Loucy (cell line): ENCODE measurements around the gene STAT3.

ENCODE experiments used
- EZH2phosphoT487 ChIP-seq: fragments of 200-600 bp; IDR thresholded peaks from 2 replicates; pipeline ENCODE4 v1.6.1; 2018; ENCODE audit warnings: antibody characterized with exemption, mild to moderate bottlenecking, moderate library complexity, borderline replicate concordance
- TF ChIP-seq, protein P1 (sequence below): fragments of 200-600 bp; sonication (generic); conservative IDR thresholded peaks from 2 replicates; pipeline ENCODE4 v1.5.1; 2014; ENCODE audit warnings: mild to moderate bottlenecking, antibody characterized with exemption, low read length

DNA sequence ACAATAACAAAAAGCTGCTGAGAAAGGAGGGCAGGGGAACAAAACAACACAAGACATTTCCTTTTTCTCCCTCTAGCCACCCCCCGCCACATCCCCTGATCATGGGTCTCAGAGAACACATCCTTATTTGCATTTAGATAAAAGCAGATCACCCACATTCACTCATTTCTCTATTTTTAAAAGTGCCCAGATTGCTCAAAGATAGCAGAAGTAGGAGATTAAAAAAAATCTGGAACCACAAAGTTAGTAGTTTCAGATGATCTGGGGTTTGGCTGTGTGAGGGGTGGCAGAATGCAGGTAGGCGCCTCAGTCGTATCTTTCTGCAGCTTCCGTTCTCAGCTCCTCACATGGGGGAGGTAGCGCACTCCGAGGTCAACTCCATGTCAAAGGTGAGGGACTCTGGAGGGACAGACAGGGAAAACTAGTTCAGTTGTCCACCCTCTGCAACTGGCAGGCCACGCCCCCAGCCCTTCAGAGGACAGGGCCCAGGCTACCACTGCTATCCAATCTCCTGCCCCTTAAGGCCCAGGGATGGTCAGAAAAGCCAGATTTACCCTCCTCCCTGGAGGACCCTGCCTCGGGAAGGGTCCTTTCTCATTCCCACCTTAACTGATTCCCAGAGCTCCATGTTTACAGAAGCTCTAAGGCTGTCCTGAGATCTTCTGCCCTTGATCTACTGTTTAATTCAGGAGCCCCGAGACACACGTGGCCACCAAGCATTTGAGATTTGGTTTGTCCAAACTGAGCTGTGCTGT lies 72.7 kb downstream of the STAT3 start:
- TF ChIP-seq, protein P1, sequence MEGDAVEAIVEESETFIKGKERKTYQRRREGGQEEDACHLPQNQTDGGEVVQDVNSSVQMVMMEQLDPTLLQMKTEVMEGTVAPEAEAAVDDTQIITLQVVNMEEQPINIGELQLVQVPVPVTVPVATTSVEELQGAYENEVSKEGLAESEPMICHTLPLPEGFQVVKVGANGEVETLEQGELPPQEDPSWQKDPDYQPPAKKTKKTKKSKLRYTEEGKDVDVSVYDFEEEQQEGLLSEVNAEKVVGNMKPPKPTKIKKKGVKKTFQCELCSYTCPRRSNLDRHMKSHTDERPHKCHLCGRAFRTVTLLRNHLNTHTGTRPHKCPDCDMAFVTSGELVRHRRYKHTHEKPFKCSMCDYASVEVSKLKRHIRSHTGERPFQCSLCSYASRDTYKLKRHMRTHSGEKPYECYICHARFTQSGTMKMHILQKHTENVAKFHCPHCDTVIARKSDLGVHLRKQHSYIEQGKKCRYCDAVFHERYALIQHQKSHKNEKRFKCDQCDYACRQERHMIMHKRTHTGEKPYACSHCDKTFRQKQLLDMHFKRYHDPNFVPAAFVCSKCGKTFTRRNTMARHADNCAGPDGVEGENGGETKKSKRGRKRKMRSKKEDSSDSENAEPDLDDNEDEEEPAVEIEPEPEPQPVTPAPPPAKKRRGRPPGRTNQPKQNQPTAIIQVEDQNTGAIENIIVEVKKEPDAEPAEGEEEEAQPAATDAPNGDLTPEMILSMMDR: no peak
- TF ChIP-seq EZH2phosphoT487: no peak
